Sigmoid colon (tissue), 4 donors: ENCODE results near the gene CCDC146.
"Not testable (repeated sequence)": the region's sequence is repeated elsewhere in the genome, so short reads cannot be mapped to it uniquely, and the experiment has no call there.

Experiments
- CTCF ChIP-seq, 4 experiments: fragments of 450-650 bp in 3 of 4; fragments of 200-600 bp in 1 of 4; IDR thresholded peaks; one replicate each; pipeline ENCODE4 v1.5.1; 2016 to 2019; ENCODE audit warnings: antibody characterized with exemption in 4 of 4, mild to moderate bottlenecking in 3 of 4, moderate library complexity in 2 of 4
- EP300 ChIP-seq, 4 donors: sonication (generic); formaldehyde crosslinking; IDR thresholded peaks; one replicate each; pipeline ENCODE4 v1.6.1; 2017; ENCODE audit warnings: antibody characterized with exemption in 4 of 4
- POLR2A ChIP-seq, 2 donors: fragments of 450-650 bp; IDR thresholded peaks; one replicate each; pipeline ENCODE4 v1.6.1; 2016; ENCODE audit warnings: antibody characterized with exemption in 2 of 2, mild to moderate bottlenecking in 2 of 2, moderate library complexity in 2 of 2
- POLR2AphosphoS5 ChIP-seq, 4 donors: sonication (generic); formaldehyde crosslinking; IDR thresholded peaks; one replicate each; pipeline ENCODE4 v1.6.1; 2017; ENCODE audit warnings: antibody characterized with exemption in 4 of 4

- TF ChIP-seq CTCF, POLR2AphosphoS5, POLR2A, EP300 (IDR thresholded peaks at IDR 0.05): not testable (repeated sequence)
Measured at GRCh38 chr7:77108362-77108761, 14.1 kb upstream of the CCDC146 start.
